ENCODE measurements around the gene SLC8A1.

Gene SLC8A1

DNA sequence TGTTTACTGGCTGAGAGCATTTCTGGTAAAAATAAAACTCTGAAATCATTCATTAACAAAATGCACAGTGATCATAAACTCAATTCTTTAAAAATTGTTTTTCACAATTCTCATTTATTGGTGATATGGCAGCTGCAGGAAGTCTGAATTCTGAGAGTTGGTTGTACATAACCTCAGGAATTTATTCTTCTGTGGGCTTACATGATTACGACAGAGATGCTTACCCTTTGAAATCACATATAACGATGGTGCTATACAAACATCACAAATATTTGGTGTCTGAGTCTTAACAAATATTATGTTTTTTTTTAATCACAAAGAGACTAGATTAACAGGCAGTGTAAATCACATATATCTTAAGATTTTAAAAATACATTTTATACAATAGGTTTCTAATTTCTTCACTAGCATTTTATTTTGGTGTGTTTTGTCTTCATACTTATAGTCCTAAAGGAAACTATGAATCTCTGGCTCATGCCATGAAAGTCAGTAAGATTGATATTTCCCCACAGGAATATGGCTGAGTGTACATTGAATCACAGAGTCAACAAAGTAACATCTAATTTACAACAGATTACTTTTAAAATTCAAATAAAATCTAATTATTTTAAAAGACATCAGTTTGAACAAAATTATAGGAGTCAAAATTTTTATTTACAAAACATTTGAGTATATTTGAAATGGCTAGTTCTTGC lies 354.1 kb downstream of the SLC8A1 start:
- H3K79me1 ChIP-seq (ENCODE audit: low read length) = peaks cover 2% of the 10 kb centered on the region
- H3K4ac ChIP-seq (ENCODE audit: low read depth, low read length) = no peak overlapping the region
- no peak overlapping the region for H3K23ac ChIP-seq (ENCODE audit: low read length)
- H3K4me1 ChIP-seq (ENCODE audit: control insufficient read depth in 1 of 2, insufficient read depth in 2 of 2, low read length in 2 of 2) = peaks cover 0 to 2% of the 10 kb centered on the region in 2 experiments
- H2AK5ac ChIP-seq (ENCODE audit: low read length) = no peak overlapping the region
- H3K4me2 ChIP-seq (ENCODE audit: low read length) = no peak overlapping the region
- no peak overlapping the region for H3K4me3 ChIP-seq (ENCODE audit: low read depth, low read length)
- no peak overlapping the region for H2BK5ac ChIP-seq (ENCODE audit: low read depth, low read length, poor library complexity)
- H4K91ac ChIP-seq (ENCODE audit: low read depth, low read length) = no peak overlapping the region
- H3K9me3 ChIP-seq (ENCODE audit: insufficient read depth, low read depth, low read length) = no peaks in the 10 kb centered on the region
- no peak overlapping the region for H3K18ac ChIP-seq (ENCODE audit: low read length)
- H3K79me2 ChIP-seq (ENCODE audit: control insufficient read depth, insufficient read depth, low read length, poor library complexity) = no peaks in the 10 kb centered on the region
- no peak overlapping the region for H4K12ac ChIP-seq (ENCODE audit: low read depth, low read length)
- H3K14ac ChIP-seq (ENCODE audit: low read length) = no peak overlapping the region
- no peak overlapping the region for H2BK120ac ChIP-seq (ENCODE audit: insufficient read depth, low read length, poor library complexity)
- no peak overlapping the region for H3K27ac ChIP-seq (ENCODE audit: low read depth, low read length)
- H2AFZ ChIP-seq (ENCODE audit: insufficient read depth, low read length, poor library complexity) = no peak overlapping the region
- no peak overlapping the region for H3K9ac ChIP-seq (ENCODE audit: low read length)
- no peaks in the 10 kb centered on the region for H3K36me3 ChIP-seq (ENCODE audit: control insufficient read depth in 1 of 2, insufficient read depth in 2 of 2, low read length in 2 of 2)
- DNase-seq = no peak
- H2BK12ac ChIP-seq (ENCODE audit: low read length) = no peak overlapping the region
- WGBS (ENCODE audit: extremely low coverage, insufficient coverage, insufficient read length) = no CpG with 5 or more reads among the region's 2 CpGs
- H4K8ac ChIP-seq (ENCODE audit: low read depth, low read length) = no peak overlapping the region
- H3K27me3 ChIP-seq (ENCODE audit: insufficient read depth, low read length) = no peaks in the 10 kb centered on the region

DNA sequence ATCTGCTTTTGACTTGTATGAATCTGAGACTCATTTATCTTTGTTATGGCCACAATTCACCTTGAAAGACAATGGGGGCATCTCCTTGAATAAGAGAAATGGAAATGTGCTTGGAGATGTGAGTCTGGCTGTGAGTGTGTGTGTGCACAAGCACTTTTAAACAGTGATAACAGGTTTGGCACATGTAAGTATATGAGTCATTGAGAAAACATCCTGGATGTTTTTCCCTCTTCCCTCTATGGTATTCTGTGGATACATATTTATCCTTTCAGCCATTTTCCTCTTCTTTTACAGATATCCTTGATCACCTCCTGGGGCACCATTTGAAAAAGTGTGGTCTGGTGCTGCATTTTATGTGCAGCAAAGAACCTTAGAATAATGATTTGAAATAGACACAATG lies 355.5 kb downstream of the SLC8A1 start:
- Histone ChIP-seq H3K9ac (ENCODE audit: low read length) (no peak overlapping the region), H3K4me1 (ENCODE audit: control insufficient read depth in 1 of 2, insufficient read depth in 2 of 2, low read length in 2 of 2) (peaks cover 0 to 2% of the 10 kb centered on the region in 2 experiments), H4K12ac (ENCODE audit: low read depth, low read length) (no peak overlapping the region), H2BK5ac (ENCODE audit: low read depth, low read length, poor library complexity) (no peak overlapping the region), H4K91ac (ENCODE audit: low read depth, low read length) (no peak overlapping the region), H3K4me2 (ENCODE audit: low read length) (no peak overlapping the region), H3K4ac (ENCODE audit: low read depth, low read length) (no peak overlapping the region), H3K23ac (ENCODE audit: low read length) (no peak overlapping the region), H3K27me3 (ENCODE audit: insufficient read depth, low read length) (no peaks in the 10 kb centered on the region), H2BK12ac (ENCODE audit: low read length) (no peak overlapping the region), H4K8ac (ENCODE audit: low read depth, low read length) (no peak overlapping the region), H3K79me1 (ENCODE audit: low read length) (peaks cover 2% of the 10 kb centered on the region), H2AFZ (ENCODE audit: insufficient read depth, low read length, poor library complexity) (no peak overlapping the region), H3K18ac (ENCODE audit: low read length) (no peak overlapping the region), H2BK120ac (ENCODE audit: insufficient read depth, low read length, poor library complexity) (no peak overlapping the region), H2AK5ac (ENCODE audit: low read length) (no peak overlapping the region), H3K4me3 (ENCODE audit: low read depth, low read length) (no peak overlapping the region), H3K36me3 (ENCODE audit: control insufficient read depth in 1 of 2, insufficient read depth in 2 of 2, low read length in 2 of 2) (no peaks in the 10 kb centered on the region), H3K9me3 (ENCODE audit: insufficient read depth, low read depth, low read length) (no peaks in the 10 kb centered on the region), H3K14ac (ENCODE audit: low read length) (no peak overlapping the region), H3K27ac (ENCODE audit: low read depth, low read length) (no peak overlapping the region), H3K79me2 (ENCODE audit: control insufficient read depth, insufficient read depth, low read length, poor library complexity) (no peaks in the 10 kb centered on the region)
- peak in 1 of 2 donors; percentile 18 for DNase-seq

DNA sequence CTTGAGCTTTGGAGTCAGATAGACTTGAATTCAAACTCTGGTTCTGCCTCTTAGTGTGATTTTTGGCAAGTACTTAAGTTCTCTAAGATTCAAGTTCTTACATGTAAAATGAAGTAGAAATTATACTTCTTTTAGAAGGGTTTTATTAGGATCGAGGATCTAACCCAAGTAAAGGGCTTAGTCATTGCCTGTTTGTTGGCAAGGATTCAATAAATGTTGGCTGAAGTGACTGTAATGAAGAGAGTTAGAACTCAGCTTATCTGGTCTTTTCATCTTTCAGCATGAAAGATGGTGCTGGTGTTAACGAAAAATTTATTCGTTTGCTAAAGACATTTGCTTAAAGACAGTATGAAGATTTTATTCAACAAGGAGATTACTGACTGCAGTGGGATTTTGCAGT lies 356.9 kb downstream of the SLC8A1 start:
- H4K12ac ChIP-seq (ENCODE audit: low read depth, low read length) = no peak overlapping the region
- no peak overlapping the region for H3K9ac ChIP-seq (ENCODE audit: low read length)
- H2BK12ac ChIP-seq (ENCODE audit: low read length) = no peak overlapping the region
- H3K18ac ChIP-seq (ENCODE audit: low read length) = no peak overlapping the region
- no peaks in the 10 kb centered on the region for H3K79me2 ChIP-seq (ENCODE audit: control insufficient read depth, insufficient read depth, low read length, poor library complexity)
- no peaks in the 10 kb centered on the region for H3K36me3 ChIP-seq (ENCODE audit: control insufficient read depth in 1 of 2, insufficient read depth in 2 of 2, low read length in 2 of 2)
- H3K4me2 ChIP-seq (ENCODE audit: low read length) = no peak overlapping the region
- H3K4me1 ChIP-seq (ENCODE audit: control insufficient read depth in 1 of 2, insufficient read depth in 2 of 2, low read length in 2 of 2) = peaks cover 0 to 2% of the 10 kb centered on the region in 2 experiments
- WGBS (ENCODE audit: extremely low coverage, insufficient coverage, insufficient read length) = no CpG with 5 or more reads among the region's 3 CpGs
- H2BK120ac ChIP-seq (ENCODE audit: insufficient read depth, low read length, poor library complexity) = no peak overlapping the region
- H3K9me3 ChIP-seq (ENCODE audit: insufficient read depth, low read depth, low read length) = no peaks in the 10 kb centered on the region
- H2BK5ac ChIP-seq (ENCODE audit: low read depth, low read length, poor library complexity) = no peak overlapping the region
- DNase-seq = no peak
- H3K14ac ChIP-seq (ENCODE audit: low read length) = no peak overlapping the region
- no peak overlapping the region for H4K91ac ChIP-seq (ENCODE audit: low read depth, low read length)
- H3K23ac ChIP-seq (ENCODE audit: low read length) = no peak overlapping the region
- H4K8ac ChIP-seq (ENCODE audit: low read depth, low read length) = no peak overlapping the region
- no peak overlapping the region for H2AFZ ChIP-seq (ENCODE audit: insufficient read depth, low read length, poor library complexity)
- H3K4me3 ChIP-seq (ENCODE audit: low read depth, low read length) = no peak overlapping the region
- no peak overlapping the region for H3K4ac ChIP-seq (ENCODE audit: low read depth, low read length)
- H3K79me1 ChIP-seq (ENCODE audit: low read length) = peaks cover 2% of the 10 kb centered on the region
- H2AK5ac ChIP-seq (ENCODE audit: low read length) = no peak overlapping the region
- no peaks in the 10 kb centered on the region for H3K27me3 ChIP-seq (ENCODE audit: insufficient read depth, low read length)
- H3K27ac ChIP-seq (ENCODE audit: low read depth, low read length) = no peak overlapping the region

DNA sequence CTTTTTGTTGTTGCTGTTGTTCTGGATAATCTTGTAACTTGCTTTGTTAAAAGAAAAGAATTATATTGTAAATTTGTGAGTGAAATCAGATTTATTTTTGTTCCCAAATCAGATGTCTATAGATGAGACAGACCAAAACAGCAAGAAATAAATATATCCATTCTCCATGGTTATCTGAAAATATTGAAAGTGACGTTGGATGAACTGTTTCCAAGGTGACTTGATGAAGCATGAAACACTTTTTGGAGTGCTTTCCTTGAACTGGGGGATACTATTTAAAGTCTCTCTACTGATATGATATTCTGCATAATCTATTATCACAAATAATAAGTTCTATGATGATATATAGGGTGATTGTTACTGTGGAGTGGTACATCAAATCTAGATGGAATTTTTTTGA lies 357.4 kb downstream of the SLC8A1 start:
- Histone ChIP-seq H3K23ac (ENCODE audit: low read length) (no peak overlapping the region), H2BK12ac (ENCODE audit: low read length) (no peak overlapping the region), H3K4ac (ENCODE audit: low read depth, low read length) (no peak overlapping the region), H2BK5ac (ENCODE audit: low read depth, low read length, poor library complexity) (no peak overlapping the region), H3K18ac (ENCODE audit: low read length) (no peak overlapping the region), H3K27ac (ENCODE audit: low read depth, low read length) (no peak overlapping the region), H2AFZ (ENCODE audit: insufficient read depth, low read length, poor library complexity) (no peak overlapping the region), H2AK5ac (ENCODE audit: low read length) (no peak overlapping the region), H3K4me2 (ENCODE audit: low read length) (no peak overlapping the region), H3K4me3 (ENCODE audit: low read depth, low read length) (no peak overlapping the region), H3K27me3 (ENCODE audit: insufficient read depth, low read length) (no peaks in the 10 kb centered on the region), H3K79me2 (ENCODE audit: control insufficient read depth, insufficient read depth, low read length, poor library complexity) (no peaks in the 10 kb centered on the region), H4K91ac (ENCODE audit: low read depth, low read length) (no peak overlapping the region), H3K9me3 (ENCODE audit: insufficient read depth, low read depth, low read length) (no peaks in the 10 kb centered on the region), H3K4me1 (ENCODE audit: control insufficient read depth in 1 of 2, insufficient read depth in 2 of 2, low read length in 2 of 2) (peaks cover 0 to 2% of the 10 kb centered on the region in 2 experiments), H3K36me3 (ENCODE audit: control insufficient read depth in 1 of 2, insufficient read depth in 2 of 2, low read length in 2 of 2) (no peaks in the 10 kb centered on the region), H3K9ac (ENCODE audit: low read length) (no peak overlapping the region), H4K12ac (ENCODE audit: low read depth, low read length) (no peak overlapping the region), H2BK120ac (ENCODE audit: insufficient read depth, low read length, poor library complexity) (no peak overlapping the region), H3K14ac (ENCODE audit: low read length) (no peak overlapping the region), H3K79me1 (ENCODE audit: low read length) (no peaks in the 10 kb centered on the region), H4K8ac (ENCODE audit: low read depth, low read length) (no peak overlapping the region)
- no peak for DNase-seq
- WGBS (ENCODE audit: extremely low coverage, insufficient coverage, insufficient read length) = no CpG with 5 or more reads among the region's 1 CpG
